Measurements from ENCODE around the gene LPO. TPM values are rescaled to one million over a fixed set of nuclear protein-coding genes. Genes with fewer than 3 reads are reported as not detected.

The LPO gene
- total RNA-seq, 2 donors from 2014 or later = not detected

DNA sequence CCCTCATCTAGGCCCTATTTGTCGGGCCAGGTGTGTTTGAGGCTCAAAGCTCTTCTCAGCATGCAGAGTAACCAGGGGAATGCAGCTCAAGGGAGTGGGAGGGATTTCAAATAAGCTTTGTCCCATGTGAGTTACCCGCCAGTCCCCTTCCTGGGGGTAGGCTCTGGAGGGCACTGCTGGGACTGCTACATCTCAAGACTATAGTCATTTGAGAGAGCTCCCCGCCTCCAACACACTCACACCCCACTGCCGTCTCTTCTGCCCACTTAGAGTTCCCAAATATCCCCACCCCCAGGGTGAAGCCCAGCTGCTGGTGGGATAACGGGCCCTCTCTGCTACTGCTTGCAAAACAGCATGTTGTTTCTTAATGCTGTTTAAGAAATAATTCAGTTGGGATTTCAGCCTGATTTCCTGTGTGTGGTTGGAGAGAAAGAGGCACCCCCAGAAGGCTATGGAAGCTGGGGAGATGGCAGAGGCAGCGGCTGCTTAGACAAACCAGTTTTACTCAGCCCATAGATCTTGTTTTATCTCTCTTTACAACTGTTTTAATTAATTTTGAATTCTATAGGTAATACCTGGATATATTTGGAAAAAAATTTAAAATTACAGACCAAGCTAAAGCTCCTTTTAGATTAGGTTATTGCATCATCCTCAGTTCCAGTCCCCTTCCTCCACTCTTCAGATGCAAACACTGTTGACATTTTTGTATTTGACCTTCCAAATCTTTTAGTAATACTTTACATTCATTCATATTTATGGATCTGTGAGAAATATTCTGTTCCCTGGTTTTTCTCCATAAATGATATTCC is 46.4 kb downstream of the LPO start:
- intact Hi-C loops (cut with DNase I, micrococcal nuclease) = no loop called here
- ATAC-seq (no peak), DNase-seq (no peak)

DNA sequence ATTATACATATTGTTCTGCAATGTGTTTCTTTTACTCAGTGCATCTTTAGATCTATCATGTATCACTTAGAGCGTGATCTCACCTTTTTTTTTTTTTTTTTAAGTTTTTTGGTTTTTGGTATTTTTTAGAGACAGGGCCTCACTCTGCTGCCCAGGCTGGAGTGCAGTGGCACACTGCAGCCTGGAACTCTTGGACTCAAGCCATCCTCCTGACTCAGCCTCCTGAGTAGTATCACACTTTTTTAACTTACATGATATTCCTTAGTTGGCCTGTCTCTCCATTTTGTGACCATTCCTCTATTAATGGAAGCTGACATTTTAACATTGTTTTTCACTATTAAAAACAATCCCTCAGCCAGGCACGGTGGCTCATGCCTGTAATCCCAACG is 47.0 kb downstream of the LPO start:
- DNase-seq = no peak
- no peak for ATAC-seq
- intact Hi-C loops (cut with DNase I, micrococcal nuclease) = no loop called here

DNA sequence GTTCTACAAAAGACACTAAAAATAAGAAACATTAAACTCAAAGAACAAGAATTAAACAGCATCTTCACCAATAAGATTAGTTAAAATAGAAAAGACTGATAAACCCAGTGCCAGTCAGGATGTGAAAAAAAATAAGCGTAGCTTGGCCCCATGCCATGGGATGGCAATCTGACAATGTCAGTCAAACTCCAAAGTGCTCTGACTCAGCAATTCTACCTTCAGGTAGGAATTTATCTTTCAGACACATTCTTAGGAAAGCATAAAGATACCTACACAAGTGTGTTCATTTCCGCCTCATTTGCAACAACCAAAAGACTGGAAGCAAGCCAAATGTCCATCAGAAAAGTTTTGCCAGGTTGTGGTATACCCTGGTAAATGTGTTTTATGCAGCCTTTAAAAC is 51.5 kb downstream of the LPO start:
- ATAC-seq (no peak), DNase-seq (no peak)
- intact Hi-C loops (cut with DNase I, micrococcal nuclease) = no loop called here

DNA sequence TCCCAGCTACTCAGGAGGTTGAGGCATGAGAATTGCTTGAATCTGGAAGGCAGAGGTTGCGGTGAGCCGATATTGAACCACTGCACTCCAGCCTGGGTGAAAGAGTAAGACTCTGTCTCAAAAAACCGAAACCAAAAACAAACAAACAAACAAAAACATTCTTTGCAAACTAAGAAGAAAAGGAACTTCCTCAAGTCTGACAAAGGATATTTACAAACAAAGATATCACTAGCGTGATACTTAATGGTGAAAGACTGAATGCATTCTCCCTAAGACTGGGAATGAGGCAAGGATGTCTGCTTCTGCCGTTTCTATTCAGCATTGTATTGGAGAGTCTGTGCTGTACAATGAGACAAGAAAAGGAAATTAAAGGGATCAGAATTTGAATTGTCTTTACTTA is 52.9 kb downstream of the LPO start:
- no peak for ATAC-seq
- intact Hi-C loops (cut with DNase I, micrococcal nuclease) = no loop called here
- DNase-seq = no peak

DNA sequence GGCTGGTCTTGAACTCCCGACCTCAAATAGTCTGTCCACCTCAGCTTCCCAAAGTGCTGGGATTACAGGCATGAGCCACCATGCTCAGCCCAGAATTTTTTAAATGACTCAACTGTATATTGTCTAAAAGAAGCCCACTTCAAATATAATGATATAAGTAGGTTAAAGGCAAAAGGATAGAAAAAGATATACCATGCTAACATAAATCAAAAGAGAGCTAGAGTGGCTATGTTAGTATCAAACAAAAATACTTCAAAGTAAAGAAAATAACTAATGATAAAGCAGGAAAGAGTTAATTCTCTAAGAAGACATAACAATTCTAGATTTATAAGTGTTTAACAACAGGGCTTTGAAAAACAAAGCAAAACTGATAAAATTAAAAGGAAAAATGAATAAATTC is 55.6 kb downstream of the LPO start:
- DNase-seq (no peak), ATAC-seq (no peak)
- intact Hi-C loops (cut with DNase I, micrococcal nuclease) = no loop called here

DNA sequence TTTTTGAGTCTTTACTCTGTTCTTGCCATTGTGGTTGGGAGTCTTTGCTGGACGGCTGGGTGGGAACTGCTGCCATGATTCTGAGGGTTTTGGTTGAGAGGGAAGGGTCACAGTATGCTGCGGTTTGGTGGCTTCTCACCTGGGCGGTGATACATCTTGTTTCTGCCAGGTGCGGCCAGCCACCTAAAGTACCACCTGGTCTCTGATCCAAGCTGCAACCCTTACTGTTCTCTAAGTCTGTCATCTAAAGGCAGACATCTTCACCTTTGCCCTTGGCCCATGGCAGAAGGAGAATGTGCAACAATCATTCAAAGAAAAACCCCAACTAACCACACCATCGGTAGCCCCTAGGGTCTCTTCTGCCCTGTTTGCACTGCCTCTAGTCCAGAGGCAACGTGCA is 62.0 kb downstream of the LPO start:
- no peak for DNase-seq
- intact Hi-C loops (cut with DNase I, micrococcal nuclease) = loop anchor here in 1 of 2 donors (10.0 kb wide), 1 partner anchor 144 kb away; no protein-coding TSS in a partner anchor
- ATAC-seq = no peak

DNA sequence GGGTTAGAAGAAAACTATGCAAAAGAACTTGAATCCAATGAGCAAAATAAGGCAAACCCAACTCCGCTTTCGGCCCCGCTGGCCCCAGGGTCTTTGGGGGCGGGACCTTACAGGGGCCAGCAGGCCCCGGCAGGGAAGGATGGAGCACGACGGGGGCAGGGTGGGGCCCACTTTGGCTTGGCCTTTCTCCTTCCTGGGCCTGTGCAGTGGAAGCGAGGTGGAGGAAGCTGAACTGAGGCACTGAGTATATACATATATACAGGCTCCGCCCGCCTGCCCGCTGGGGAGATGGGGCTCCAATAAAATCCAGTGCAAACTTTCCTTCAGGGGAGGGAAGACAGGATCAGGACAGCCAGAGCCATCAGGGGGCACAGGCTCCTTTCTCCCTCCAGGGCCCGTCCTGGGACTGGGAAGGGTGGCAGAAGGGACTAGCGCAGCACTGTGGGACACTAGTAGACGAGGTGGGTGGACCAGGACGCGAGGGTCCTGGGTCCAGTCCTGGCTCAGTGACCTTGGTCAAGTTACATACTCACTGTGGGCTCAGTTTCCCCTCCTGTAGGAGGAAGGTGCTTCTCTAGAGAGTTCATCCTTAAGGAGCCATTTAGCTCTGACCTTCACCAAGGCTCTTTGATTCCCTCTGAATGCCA is 63.2 kb downstream of the LPO start:
- intact Hi-C loops (cut with DNase I, micrococcal nuclease) = loop anchor here in 1 of 2 donors (10.0 kb wide), 1 partner anchor 143 kb away; no protein-coding TSS in a partner anchor

DNA sequence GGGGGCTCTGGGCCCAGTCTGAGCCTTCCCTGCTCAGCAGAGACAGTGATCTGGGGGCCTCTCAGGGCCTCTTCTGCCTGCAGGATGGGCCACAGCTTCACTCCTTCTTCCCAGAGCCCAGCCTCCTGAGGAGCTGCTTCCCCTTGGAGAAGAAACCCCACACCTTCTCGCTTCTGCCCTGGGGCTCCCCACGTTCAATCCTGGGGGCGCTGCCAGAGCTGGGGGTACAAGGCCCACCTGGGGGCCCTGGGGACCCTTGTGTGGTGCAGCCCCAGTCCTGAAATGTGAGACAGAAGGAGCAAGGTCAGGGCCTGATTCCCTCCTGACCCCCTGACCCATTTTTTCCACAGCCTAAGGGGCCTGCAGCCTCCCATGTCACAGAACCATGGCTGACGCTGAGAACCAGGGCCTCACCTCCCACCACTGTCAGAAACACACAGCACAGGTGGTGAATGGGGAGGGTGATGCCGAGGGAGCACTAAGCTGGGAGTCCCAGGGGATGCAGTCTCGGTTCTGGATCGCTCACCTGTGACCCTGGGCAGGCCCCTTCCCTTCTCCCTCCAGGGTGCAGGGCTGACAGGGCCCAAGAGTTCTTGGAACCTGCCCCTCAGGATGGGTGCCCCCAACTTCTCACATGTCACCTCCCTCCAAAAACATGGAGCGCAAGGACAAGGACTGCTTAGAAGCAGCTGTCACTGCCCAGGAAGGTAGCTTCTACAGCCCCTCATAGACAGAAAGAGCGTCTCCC is 64.0 kb downstream of the LPO start:
- DNase-seq (no peak), ATAC-seq (no peak)
- intact Hi-C loops (cut with DNase I, micrococcal nuclease) = loop anchor here in 1 of 2 donors (10.0 kb wide), 1 partner anchor 142 kb away; no protein-coding TSS in a partner anchor

More for the DNA sequence above, 63.2 kb downstream of the LPO start:
- no peak for ATAC-seq
- no peak for DNase-seq

DNA sequence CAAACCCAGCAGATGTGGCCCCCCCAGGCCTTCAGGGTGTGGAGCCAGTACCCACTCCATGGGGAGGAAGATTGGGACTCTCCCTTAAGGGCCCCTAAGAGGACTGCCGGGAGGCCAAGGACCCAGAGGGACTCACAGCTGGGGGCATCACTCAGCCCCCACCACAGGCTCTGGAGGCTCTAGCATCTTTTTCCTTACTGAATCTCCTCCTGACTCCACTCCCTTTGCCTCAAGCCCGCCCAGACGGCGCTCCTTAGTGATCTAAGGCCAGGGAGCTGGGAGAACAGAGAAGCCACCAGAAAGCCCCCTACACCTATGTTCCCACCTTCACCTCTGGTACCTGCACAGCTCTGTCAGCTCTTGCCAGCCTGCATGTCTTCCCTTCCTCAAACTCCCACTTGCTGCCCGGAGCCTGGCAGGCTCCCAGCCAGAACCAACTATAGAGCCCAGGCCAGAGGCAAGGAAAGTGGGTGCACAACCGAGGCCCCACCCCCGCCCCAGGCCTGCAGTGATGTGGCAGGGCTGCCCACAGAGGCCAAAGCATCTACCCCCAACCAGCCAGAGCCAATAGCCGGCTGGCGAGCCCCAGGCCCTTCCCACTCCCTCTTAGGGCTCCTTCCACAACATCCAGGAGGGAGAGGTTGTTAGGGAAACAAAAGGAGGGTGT is 64.7 kb downstream of the LPO start:
- ATAC-seq (no peak), DNase-seq (no peak)
- intact Hi-C loops (cut with DNase I, micrococcal nuclease) = loop anchor here in 1 of 2 donors (10.0 kb wide), 1 partner anchor 142 kb away; no protein-coding TSS in a partner anchor

DNA sequence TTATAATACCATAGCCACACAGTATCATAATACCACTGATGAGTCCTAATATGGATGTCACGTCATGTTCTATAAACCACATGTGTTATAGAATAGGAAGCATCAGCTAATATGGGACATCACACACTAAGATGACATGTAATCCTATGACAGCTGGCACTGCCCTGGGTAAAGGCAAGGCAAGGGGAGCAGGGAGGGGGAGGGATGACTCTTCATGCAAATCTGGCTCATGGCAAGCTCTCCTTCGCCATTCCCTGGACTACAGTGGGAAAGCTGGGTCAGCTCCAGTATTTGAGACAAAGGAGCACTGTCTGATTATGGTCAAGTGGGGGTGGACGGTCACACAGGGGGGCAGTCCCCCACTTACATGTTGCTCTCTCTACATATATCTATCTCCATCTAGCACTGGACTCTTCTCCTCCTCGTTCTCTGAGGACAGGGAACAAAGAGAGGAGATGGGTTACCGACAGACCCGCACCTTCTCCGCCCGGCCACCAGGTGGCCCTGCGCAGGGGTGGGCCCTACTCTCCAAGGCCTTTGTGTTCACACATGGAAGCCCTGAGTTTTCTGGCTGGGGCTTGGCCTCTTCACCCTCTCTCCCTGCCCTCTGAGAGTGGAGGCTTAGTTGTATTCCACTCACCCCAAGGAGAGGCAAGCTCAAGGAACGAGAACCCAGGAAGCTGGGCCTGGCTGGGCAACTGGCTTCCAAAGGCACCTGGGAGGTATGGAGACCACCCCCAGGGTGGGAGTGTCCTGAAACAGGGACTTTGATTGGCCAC is 65.8 kb downstream of the LPO start:
- ATAC-seq (peak; percentile 85), DNase-seq (peak in 1 of 2 donors; percentile 36)
- intact Hi-C loops (cut with DNase I, micrococcal nuclease) = loop anchor here in 1 of 2 donors (10.0 kb wide), 1 partner anchor 141 kb away; no protein-coding TSS in a partner anchor

DNA sequence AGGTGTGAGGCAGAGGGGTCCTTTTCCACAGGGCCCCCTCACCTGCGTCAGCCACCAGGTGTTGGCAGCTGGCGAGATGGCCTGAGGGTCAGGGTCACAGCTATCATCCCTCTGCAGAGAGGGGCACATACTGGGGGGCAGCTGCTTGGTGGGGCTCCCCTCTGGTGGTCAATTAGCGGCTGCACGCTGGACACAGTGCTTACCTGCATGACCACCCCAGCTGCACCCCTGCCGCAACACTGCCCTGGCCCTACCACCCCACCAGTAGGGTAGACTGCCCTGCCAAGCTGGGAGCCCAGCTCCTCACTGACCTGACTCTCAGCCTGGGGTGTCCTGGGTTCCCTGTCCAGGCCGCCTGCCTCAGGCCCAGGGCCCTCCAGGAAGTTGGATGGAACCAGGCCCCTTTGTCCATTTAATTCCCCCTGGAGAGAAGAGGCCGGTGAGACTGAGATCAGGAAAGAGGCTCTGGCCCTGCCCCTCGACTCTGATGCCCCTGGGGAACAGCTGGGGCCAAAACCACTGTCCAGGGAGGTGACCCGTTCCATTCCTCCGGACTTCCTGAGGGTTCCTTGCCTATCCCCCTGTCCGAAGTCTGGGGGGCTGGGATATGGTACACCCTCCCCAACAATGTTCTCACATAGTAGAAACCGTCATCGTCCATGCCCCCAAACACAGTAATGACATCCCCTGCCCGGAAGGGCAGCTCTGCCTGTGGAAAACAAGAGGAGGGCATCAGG is 66.5 kb downstream of the LPO start:
- intact Hi-C loops (cut with DNase I, micrococcal nuclease) = loop anchor here in 1 of 2 donors (10.0 kb wide), 1 partner anchor 140 kb away; no protein-coding TSS in a partner anchor
- DNase-seq (no peak), ATAC-seq (no peak)

DNA sequence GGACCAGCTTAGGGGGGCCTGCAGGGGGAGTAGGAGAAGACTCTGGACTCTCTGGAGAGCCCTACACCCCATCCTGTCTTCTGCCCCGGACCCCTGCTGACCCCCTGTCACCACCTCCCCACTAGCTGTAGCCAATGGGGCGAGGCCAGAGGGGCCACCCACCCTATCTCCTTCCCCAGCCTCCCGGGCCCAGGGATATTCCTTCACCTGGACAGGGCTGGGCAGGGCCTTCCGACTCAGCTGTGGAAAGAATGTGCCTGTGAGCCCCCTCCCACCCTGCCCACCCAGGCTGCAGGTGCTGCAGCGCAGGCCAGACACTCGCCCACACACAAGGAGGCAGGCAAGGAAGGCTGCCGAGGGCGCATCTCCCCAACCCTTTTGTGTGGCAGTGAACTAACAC is 67.2 kb downstream of the LPO start:
- DNase-seq (no peak), ATAC-seq (no peak)
- intact Hi-C loops (cut with DNase I, micrococcal nuclease) = loop anchor here in 1 of 2 donors (10.0 kb wide), 1 partner anchor 139 kb away; no protein-coding TSS in a partner anchor

DNA sequence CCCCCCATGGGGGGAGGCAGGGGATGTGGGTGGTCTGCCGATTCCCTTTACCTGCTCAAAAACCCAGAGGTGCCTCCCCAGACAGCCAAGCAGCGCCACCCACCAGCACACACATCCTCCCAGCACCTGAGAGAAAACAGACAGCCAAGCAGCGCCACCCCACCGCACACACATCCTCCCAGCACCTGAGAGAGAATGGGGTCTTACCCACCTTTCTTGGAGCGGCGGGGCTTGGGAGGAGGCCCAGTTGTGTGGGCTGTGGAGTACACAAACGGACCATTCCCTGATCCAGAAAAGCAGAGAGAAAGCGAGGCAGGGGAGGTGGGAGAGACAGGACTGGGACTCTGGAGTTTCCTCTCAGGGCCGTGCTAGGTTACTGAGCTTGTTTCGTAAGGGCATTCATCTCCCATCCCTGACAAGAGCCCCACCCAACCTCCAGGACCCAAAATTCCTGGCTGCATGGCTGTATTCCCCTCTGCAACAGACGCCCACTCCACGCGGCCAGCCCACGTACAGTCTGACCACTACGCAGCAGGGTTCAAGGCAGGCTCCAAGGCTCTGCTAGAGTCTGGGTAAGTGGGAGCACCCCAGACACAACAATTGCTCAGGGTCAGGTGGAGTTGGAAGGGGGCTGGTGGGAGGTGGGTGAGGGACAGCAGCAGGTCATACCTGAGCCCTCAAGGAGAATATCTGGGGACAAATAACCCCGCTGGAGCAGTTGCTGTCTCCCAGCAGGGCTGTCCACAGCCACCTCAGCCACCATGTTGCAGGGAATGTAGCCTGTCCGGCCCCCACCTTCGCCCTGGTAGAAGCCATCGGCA is 68.0 kb downstream of the LPO start:
- ATAC-seq (no peak), DNase-seq (no peak)
- intact Hi-C loops (cut with DNase I, micrococcal nuclease) = loop anchor here in 1 of 2 donors (10.0 kb wide), 1 partner anchor 138 kb away; no protein-coding TSS in a partner anchor

DNA sequence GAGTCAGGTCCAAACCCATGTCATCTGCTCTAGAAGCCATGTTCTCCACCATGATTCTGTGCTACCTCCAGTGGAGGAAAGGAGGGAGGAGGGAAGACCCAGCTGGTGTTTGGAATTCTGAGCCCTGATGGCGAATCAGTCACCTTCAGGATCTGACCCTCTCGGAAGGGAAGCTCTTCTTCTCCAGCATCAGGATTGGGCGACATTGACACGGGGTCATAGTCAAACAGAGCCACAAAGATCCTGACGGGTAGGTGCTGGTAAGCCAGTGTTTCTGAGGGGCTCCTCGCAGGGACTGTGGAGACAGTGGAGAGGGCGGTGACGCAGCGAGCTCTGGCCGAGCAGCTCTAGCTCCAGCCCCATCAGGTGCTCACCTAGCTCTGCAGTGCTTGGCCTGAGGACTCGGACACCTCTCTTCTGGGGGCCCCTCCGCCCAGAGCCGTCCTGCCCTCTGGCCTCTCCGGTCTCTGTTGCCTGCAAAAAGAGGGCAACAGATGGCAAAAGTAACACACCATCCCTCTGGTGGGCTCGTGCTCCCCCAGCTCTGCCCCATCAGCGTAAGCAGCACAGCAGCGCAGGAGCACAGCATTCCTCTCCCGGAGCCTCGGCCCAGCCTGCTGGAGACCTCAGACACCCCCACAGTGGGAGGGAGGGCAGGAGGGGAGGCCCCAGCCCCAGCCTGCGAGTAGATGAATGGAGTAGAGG is 69.2 kb downstream of the LPO start:
- intact Hi-C loops (cut with DNase I, micrococcal nuclease) = loop anchor here in 1 of 2 donors (10.0 kb wide), 1 partner anchor 137 kb away; no protein-coding TSS in a partner anchor
- DNase-seq (no peak), ATAC-seq (no peak)

DNA sequence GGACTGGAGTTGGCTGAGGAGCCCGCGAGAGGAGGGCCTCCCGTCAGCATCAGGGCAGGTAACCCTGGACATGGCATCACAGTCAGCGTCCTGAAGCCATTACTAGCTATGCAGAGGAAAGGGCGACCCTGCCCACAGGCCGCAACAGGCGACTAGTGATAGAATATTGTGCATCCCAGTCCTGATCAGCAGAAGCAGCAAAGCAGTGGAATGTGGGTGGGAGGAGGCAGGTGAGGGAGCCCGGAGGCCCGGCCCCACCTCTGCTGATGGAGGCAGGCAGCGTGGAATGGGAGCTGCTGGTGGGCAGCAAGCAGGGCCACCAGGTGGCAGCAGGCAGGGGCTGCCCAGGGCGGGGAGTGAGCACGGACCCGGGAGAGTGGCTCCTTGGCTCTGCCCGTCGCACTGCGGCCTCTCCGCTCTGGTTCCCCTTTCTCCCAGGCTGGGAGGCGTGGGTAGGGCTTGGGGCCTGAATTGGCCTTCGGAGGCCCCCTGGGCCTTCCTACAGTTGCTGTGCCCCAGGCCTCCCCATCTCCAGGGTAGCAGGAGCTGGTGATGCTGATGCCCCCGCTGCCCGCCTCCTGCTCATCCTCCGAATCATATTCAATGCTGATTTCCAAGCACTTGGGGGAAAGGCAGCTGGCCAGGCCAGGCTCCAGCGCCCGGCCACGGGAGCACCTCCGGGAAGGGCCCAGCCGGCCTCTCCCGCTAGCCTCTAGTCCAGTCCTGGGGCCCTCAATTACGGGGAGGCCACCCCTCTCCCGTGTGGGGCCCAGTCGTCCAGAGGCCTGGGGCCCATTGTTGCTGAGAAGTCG is 70.0 kb downstream of the LPO start:
- intact Hi-C loops (cut with DNase I, micrococcal nuclease) = loop anchor here in 1 of 2 donors (10.0 kb wide), 1 partner anchor 136 kb away; no protein-coding TSS in a partner anchor
- DNase-seq (no peak), ATAC-seq (no peak)

Measured in left colon (tissue), 2 donors.